ENCODE measurements around the gene DIDO1.

The DIDO1 gene

DNA sequence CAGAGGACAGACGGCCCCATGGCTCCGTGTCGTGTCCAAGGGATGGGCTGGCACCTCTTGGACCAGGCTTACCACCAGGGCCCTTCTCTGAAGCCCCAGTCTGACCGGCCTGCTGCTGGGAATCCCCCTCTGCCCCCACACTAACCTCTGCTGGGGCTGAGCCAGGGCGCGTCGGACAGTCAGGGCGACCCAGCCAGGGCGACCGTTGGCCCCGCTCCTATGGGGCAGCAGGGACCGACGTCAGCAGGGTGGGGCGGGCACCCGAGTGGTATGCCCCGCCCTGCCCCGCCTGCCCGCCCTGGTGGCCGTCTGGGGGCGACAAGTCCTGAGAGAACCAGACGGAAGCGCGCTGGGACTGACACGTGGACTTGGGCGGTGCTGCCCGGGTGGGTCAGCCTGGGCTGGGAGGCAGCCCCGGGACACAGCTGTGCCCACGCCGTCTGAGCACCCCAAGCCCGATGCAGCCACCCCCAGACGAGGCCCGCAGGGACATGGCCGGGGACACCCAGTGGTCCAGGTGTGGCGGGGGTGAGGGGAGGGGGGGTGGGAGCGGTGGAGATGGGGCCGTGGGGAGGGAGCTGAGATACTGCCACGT is 26.2 kb upstream of the DIDO1 start, which contains the start of gene SLC17A9:
SLC17A9 (plus strand) TSS at position 337 of the 595 bp plus-strand sequence; CDS start at position 459, 122 bp downstream.
- H3K4me3 ChIP-seq (ENCODE audit: low read depth, low read length): no peak within 1 kb of the TSS
- TF ChIP-seq, protein P1, sequence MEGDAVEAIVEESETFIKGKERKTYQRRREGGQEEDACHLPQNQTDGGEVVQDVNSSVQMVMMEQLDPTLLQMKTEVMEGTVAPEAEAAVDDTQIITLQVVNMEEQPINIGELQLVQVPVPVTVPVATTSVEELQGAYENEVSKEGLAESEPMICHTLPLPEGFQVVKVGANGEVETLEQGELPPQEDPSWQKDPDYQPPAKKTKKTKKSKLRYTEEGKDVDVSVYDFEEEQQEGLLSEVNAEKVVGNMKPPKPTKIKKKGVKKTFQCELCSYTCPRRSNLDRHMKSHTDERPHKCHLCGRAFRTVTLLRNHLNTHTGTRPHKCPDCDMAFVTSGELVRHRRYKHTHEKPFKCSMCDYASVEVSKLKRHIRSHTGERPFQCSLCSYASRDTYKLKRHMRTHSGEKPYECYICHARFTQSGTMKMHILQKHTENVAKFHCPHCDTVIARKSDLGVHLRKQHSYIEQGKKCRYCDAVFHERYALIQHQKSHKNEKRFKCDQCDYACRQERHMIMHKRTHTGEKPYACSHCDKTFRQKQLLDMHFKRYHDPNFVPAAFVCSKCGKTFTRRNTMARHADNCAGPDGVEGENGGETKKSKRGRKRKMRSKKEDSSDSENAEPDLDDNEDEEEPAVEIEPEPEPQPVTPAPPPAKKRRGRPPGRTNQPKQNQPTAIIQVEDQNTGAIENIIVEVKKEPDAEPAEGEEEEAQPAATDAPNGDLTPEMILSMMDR (IDR thresholded peaks at IDR 0.05; ENCODE audit: low read depth, low read length): no peak

DNA sequence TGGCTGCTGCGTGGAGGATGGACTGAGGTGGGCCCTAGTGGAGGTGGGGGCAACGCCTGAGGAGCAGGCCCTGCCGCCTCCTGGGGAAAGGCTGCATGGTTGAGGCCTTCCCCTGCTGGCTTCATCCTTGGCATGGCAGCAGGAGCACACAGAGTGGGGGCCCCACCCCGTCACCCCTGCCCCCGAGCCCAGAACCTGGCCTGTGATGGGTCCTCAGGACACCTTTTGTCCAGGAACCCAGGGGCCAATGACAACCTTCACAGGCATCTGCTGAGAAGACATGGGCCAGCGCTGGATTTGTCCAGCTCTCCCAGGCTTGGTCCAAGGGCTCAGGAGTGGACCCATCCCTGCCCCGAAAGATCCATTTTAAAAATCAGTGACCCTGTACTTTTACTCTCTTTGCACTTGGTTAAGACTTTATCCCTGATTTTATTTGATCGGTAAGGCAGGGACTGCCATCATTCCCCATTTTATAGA is 25.6 kb upstream of the DIDO1 start:
- H3K4me3 ChIP-seq (ENCODE audit: low read depth, low read length): no peak overlapping the region
- TF ChIP-seq, protein P1 (IDR thresholded peaks at IDR 0.05; ENCODE audit: low read depth, low read length): no peak

DNA sequence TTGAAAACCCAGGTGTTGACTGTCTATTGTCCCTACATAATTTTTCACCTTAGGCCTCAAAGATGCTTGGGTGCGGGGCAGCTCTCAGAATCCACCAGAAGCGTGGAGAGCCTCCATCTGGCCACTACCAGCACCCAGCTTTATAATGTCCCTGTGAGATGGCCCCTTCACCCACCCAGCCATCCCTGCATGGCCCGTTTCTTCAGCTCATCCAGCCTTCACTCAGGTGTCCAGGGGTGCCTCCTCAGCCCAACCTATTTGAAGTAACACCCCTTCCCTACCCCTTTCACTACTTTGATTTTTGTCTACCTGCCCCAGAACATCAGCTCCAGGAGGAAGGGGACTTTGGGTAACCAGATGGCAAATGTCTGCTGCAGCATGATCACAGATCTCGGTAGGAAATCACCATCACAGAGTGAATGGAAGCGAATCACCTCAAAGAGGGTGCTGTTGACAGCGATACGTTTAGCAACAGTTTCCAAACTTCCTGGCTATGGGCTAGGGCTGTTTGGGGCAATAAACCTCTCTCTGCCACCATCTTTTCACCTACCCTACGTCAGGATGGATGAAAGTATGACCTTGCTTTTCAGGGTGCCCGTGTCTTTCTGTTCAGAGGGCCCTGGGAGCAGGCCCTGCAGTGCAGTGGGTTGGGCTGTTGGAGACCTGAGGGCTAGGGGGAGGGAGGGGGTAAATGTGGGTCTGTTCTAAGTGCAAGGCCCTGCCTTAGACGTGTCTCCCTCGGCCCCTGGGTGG is 25.0 kb upstream of the DIDO1 start:
- no peak overlapping the region for H3K4me3 ChIP-seq (ENCODE audit: low read depth, low read length)

DNA sequence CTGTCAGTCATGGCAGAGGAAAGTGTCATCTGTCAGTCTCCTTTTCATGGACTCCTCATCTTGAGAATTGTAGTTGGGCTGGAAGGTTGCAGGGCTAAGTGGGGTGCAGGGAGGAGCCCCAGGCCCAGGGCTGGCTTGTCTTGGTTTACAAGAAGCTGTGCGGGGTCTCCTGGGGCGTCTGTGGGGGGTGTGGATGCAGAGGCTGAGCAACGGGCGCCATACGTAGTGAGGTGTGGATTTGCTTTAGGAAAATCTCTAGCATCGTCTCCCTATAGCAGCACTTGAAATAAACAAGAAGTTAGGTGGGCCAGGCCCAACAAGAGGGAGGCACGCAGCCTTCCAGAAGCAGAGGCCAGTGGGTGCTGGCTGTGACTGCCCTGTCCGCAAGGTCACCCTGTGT is 24.4 kb upstream of the DIDO1 start:
- no peak overlapping the region for H3K4me3 ChIP-seq (ENCODE audit: low read depth, low read length)
- TF ChIP-seq, protein P1 (IDR thresholded peaks at IDR 0.05; ENCODE audit: low read depth, low read length): no peak

More for the DNA sequence above, 25.0 kb upstream of the DIDO1 start:
- TF ChIP-seq, protein P1 (IDR thresholded peaks at IDR 0.05; ENCODE audit: low read depth, low read length): no peak

DNA sequence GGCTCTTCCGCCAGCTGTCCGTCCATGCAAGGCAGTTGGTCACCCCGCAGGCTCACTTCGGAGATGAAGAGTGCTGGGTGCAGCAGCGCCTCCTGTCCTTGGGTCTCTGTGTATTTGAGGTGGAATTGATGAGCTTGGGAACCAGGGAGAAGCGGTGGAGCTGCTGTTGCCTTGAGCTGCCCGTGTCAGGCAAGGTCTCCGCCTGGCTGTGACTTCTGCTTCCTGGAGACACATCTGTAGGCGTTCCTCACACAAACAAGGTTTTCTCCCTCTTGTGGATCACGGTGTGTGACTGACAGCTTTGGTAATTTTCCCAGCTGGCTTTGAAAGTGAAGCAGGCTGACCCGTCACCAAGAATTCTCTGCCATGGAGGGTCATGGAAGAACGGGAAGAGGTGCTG is 23.7 kb upstream of the DIDO1 start:
- no peak overlapping the region for H3K4me3 ChIP-seq (ENCODE audit: low read depth, low read length)
- TF ChIP-seq, protein P1 (IDR thresholded peaks at IDR 0.05; ENCODE audit: low read depth, low read length): no peak

DNA sequence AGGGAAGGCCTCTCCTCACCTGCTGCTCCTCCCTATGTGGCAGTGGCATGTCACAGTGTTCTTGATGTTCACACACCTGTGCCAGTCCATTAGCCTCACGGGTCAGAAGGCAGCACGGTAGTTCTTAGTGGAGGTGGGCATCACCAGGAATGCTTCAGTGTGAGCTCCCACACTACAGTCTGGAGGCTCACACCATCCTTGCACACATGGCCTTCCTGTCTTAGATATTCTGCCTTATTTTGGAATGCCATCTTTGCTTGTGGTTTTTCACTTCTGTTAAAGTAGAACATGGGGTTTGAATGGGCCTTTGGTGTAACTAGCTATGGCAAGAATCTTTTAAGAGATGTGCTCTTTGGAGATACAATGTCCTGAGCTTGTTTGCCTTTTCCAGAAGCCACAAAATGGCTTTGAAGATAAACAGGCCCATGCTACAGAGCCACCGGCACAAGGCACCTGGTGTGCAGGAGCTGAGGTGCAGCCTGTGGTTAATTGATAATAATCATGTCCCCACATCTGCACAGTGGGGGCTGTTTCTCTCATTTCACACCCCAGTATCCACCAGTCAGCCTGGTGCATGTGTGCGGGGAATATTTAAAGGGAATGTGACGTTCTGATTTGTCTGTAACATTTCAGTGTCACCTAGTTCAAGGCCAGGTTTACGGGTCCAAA is 23.0 kb upstream of the DIDO1 start:
- H3K4me3 ChIP-seq (ENCODE audit: low read depth, low read length): no peak overlapping the region
- TF ChIP-seq, protein P1 (IDR thresholded peaks at IDR 0.05; ENCODE audit: low read depth, low read length): no peak
